Measurements from ENCODE around the gene NUDT7. TPM values are rescaled to one million over a fixed set of nuclear protein-coding genes. Genes with fewer than 3 reads are reported as not detected.

Gene NUDT7
- total RNA-seq, 2 donors from 2014 or later = 6.5 to 8.2 TPM

DNA sequence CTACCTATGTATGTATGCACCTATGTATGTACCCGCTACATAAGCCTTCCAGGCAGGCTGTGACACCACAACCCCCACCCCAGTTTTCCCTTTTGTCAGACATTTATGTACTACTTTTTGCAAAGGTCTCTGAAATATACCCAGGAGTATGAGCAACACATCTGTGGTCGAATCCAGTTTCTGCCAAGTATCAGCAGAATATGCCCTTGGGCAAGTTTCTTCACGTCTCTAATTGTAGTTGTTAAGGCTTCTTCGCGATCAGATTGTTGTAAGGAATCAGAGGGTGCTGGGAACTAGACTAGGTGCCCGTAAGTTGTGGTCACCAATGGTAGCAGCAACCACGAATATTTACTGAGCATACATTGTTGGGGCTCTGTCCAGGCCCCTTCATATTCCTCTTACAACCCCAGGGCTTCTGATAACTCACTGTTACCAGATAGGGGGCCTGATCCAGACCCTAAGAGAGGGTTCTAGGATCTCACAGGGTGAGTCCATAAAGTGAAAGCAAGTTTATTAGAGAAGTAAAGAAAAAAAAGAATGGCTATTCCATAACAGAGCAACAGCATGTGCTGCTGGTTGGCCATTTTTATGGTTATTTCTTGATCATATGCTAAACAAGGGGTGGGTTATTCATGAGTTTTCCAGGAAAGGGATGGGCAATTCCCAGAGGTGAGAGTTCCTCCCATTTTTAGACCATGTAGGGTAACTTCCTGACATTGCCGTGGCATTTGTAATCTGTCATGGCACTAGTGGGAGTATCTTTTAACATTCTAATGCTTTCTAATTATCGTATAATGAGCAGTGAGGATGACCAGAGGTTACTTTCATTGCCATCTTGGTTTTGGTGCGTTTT is 16.6 kb downstream of the NUDT7 start:
- peaks cover 0 to 5% of the 10 kb centered on the region in 2 donors for H3K36me3 Mint-ChIP-seq (ENCODE audit: insufficient read depth in 2 of 2)
- no peak for DNase-seq
- no peak overlapping the region for H3K27ac Mint-ChIP-seq
- no peaks in the 10 kb centered on the region for H3K27me3 Mint-ChIP-seq (ENCODE audit: low read depth)
- no peak overlapping the region for H3K4me3 Mint-ChIP-seq
- ATAC-seq (replicated peaks in 1 of 2) = no peak
- H3K9me3 Mint-ChIP-seq = peaks cover 2 to 8% of the 10 kb centered on the region in 2 donors
- peaks cover 7% of the 10 kb centered on the region for H3K4me1 Mint-ChIP-seq (ENCODE audit: low read depth)

DNA sequence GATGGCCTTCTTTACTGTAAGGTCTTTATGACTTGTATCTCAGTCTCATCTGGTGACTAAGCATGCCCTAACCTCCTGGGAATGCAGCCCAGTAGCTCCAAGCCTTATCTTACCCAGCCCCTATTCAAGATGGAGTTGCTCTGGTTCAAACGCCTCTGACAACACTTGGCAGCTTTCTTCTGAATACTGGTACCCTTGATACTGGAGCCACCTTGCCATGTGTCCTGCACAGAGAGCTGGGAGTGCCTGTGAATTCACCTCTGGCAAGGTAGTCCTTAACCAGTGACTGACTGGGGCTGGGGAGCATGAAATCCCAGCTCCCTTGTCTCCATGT is 17.2 kb downstream of the NUDT7 start:
- Mint-ChIP-seq H3K4me1 (ENCODE audit: low read depth) (peaks cover 7% of the 10 kb centered on the region), H3K27ac (no peak overlapping the region), H3K36me3 (ENCODE audit: insufficient read depth in 2 of 2) (peaks cover 0 to 1% of the 10 kb centered on the region in 2 donors)

DNA sequence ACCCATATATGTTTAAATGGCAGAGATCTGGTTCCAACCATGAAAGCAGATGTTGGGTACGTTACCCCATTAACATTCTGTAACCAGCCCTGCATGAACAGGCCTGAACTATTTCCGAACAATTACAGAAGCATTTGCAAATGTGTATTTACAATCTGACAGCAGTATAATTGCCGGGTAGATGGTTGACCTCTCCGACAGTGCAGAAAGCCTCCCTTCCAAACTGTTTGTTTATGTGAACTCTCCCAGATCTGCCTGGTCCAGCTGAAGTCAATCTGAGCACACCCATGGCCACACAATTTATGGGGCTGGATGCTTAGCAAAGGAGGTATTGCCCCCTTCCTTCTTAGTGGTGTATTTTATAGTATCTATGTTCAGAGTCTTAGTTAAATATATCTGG is 21.8 kb downstream of the NUDT7 start:
- H3K27ac Mint-ChIP-seq = no peak overlapping the region
- peaks cover 6% of the 10 kb centered on the region for H3K27me3 Mint-ChIP-seq (ENCODE audit: low read depth)
- ATAC-seq (replicated peaks in 1 of 2) (no peak), DNase-seq (no peak)
- H3K4me3 Mint-ChIP-seq = no peak overlapping the region
- no peaks in the 10 kb centered on the region for H3K9me3 Mint-ChIP-seq
- H3K4me1 Mint-ChIP-seq (ENCODE audit: low read depth) = no peaks in the 10 kb centered on the region
- no peaks in the 10 kb centered on the region for H3K36me3 Mint-ChIP-seq (ENCODE audit: insufficient read depth in 2 of 2)

More for the DNA sequence above, 17.2 kb downstream of the NUDT7 start:
- H3K27me3 Mint-ChIP-seq (ENCODE audit: low read depth) = no peaks in the 10 kb centered on the region
- H3K9me3 Mint-ChIP-seq = peaks cover 2 to 6% of the 10 kb centered on the region in 2 donors
- H3K4me3 Mint-ChIP-seq = no peak overlapping the region
- DNase-seq = no peak
- ATAC-seq (replicated peaks in 1 of 2) = no peak

DNA sequence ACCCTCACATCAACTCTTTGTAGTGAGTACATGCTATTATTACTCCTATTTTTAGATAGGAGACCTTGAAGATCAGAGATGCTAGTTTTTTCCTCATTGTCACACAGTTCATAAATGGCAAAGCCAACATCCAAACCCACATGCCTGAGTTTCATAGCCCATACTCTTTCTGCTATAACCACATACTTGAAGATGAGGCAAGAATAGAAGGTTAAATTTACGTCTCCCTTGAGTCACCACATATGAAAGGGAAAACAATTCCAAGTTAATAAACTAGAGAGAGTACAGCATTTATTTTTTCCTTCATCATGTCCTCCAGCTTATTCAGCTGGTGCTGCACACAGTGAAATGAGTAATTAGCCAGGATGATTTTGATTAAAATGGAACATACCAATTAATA is 23.7 kb downstream of the NUDT7 start:
- no peaks in the 10 kb centered on the region for H3K36me3 Mint-ChIP-seq (ENCODE audit: insufficient read depth in 2 of 2)
- no peak overlapping the region for H3K27ac Mint-ChIP-seq

DNA sequence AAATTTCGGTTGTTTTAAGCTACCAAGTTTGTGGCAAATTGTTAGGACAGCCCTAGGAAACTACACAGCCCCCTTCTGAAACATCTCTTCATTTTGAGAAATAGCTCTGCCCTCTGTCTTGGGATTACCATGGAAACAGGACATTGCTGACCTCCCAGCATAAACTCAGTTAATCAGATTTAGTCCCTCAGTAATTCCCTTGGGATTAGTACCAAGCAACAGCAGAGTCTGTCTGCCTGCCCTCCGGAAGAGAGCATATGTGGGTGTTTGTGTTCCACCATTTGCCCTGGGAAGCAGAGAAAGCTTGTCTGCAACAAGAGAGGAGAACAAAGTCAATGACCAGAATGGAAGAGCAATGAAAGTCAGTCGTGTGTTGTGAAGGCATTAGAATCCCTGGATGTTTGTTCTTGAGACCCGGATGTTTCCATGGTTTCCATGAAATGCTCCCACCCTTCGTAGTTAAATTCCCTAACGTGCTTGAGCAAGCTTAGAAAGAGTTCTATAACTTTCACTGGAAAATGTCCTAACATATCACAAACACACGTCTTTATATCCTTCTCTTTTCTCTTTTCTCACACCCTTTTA is 26.2 kb downstream of the NUDT7 start:
- no peak overlapping the region for H3K4me3 Mint-ChIP-seq
- no peaks in the 10 kb centered on the region for H3K4me1 Mint-ChIP-seq (ENCODE audit: low read depth)
- ATAC-seq (replicated peaks in 1 of 2) (no peak), DNase-seq (no peak)
- H3K27ac Mint-ChIP-seq = no peak overlapping the region
- no peaks in the 10 kb centered on the region for H3K9me3 Mint-ChIP-seq
- no peaks in the 10 kb centered on the region for H3K36me3 Mint-ChIP-seq (ENCODE audit: insufficient read depth in 2 of 2)
- peaks cover 22% of the 10 kb centered on the region for H3K27me3 Mint-ChIP-seq (ENCODE audit: low read depth)

More for the DNA sequence above, 23.7 kb downstream of the NUDT7 start:
- DNase-seq (no peak), ATAC-seq (replicated peaks in 1 of 2) (no peak)
- Mint-ChIP-seq H3K4me3 (no peak overlapping the region), H3K27me3 (ENCODE audit: low read depth) (peaks cover 11% of the 10 kb centered on the region), H3K4me1 (ENCODE audit: low read depth) (no peaks in the 10 kb centered on the region), H3K9me3 (no peaks in the 10 kb centered on the region)

DNA sequence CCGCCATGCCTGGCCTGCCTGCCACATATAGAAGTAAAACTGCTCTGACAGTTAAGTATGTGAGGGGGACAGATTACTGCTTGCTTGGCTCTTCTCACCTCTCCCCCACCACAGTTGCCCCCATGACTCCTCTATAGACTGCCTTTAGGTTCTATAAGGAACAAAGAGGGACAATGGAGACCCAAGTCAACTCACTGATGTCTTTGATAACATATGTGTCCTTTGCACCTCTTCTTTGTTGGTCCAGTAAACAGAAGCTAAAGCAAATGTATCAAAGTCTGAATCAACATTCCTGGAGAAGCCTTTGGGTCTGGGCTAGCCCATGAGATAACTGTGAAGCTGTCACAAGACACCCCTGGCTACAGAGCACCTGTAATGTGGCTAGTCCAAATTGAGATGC is 27.1 kb downstream of the NUDT7 start:
- DNase-seq = no peak
- H3K4me1 Mint-ChIP-seq (ENCODE audit: low read depth) = no peaks in the 10 kb centered on the region
- no peak overlapping the region for H3K4me3 Mint-ChIP-seq
- peaks cover 22% of the 10 kb centered on the region for H3K27me3 Mint-ChIP-seq (ENCODE audit: low read depth)
- no peak overlapping the region for H3K27ac Mint-ChIP-seq
- no peaks in the 10 kb centered on the region for H3K9me3 Mint-ChIP-seq
- ATAC-seq (replicated peaks in 1 of 2) = no peak
- H3K36me3 Mint-ChIP-seq (ENCODE audit: insufficient read depth in 2 of 2) = no peaks in the 10 kb centered on the region

DNA sequence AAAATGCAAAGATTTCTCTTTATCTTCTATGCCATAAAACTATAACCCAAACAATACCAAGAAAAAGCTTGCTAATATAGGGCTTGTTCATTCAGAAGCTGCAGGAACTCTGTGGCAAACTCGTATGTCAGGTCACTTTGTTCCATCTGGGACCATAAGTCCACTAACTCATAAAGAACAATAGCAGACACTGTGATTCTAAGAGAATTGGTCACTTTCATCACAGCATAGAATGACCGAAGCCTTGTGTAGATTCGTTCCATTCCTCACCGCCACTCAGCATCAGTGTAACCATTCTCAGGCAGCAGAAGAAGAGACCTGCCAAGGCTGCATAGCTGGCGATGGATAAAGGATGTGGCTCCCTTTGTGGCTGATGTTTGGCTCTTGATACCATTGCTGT is 35.7 kb downstream of the NUDT7 start:
- Mint-ChIP-seq H3K4me3 (no peak overlapping the region), H3K27ac (no peak overlapping the region), H3K4me1 (ENCODE audit: low read depth) (no peaks in the 10 kb centered on the region), H3K9me3 (no peaks in the 10 kb centered on the region), H3K27me3 (ENCODE audit: low read depth) (no peaks in the 10 kb centered on the region), H3K36me3 (ENCODE audit: insufficient read depth in 2 of 2) (no peaks in the 10 kb centered on the region)
- ATAC-seq (replicated peaks in 1 of 2) = no peak
- no peak for DNase-seq

DNA sequence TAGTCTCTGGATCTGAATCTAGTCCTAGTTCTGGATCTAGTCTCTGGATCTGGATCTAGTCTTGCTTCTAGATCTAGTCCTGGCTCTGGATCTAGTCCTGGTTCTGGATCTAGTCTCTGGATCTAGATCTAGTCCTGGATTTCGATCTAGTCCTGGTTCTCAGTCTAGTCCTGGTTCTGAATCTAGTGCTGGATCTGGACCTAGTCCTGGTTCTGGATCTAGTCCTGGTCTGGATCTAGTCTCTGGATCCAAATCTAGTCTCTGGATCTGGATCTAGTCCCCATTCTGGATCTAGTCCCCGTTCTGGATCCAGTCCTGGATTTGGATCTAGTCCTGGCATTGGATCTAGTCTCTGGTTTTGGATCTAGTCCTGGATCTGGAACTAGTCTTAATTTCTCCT is 36.2 kb downstream of the NUDT7 start:
- H3K9me3 Mint-ChIP-seq = no peaks in the 10 kb centered on the region
- H3K36me3 Mint-ChIP-seq (ENCODE audit: insufficient read depth in 2 of 2) = no peaks in the 10 kb centered on the region
- DNase-seq (no peak), ATAC-seq (replicated peaks in 1 of 2) (no peak)
- H3K27me3 Mint-ChIP-seq (ENCODE audit: low read depth) = no peaks in the 10 kb centered on the region
- no peak overlapping the region for H3K27ac Mint-ChIP-seq
- H3K4me1 Mint-ChIP-seq (ENCODE audit: low read depth) = no peaks in the 10 kb centered on the region
- H3K4me3 Mint-ChIP-seq = no peak overlapping the region

DNA sequence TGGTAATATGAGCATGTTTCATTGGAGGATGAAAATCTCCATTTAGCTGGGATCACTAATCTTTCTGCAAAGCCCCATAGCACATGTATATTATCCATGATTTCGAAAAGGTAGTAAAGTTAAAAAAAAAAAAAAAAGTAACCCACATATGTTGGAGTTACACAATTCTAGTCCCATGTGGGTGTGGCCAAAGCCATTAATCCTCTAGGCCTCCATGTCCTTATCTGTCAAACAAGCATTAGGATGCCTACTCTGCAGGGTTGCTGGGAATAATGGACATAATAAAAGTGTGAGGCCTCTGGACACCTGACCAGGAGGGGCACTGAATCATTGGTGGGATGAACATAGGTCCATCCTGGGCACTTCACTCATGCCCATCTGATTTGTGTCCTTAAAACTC is 36.9 kb downstream of the NUDT7 start:
- H3K4me1 Mint-ChIP-seq (ENCODE audit: low read depth) = no peaks in the 10 kb centered on the region
- ATAC-seq (replicated peaks in 1 of 2) = no peak
- no peaks in the 10 kb centered on the region for H3K36me3 Mint-ChIP-seq (ENCODE audit: insufficient read depth in 2 of 2)
- DNase-seq = no peak
- no peaks in the 10 kb centered on the region for H3K27me3 Mint-ChIP-seq (ENCODE audit: low read depth)
- no peaks in the 10 kb centered on the region for H3K9me3 Mint-ChIP-seq
- no peak overlapping the region for H3K4me3 Mint-ChIP-seq
- H3K27ac Mint-ChIP-seq = no peak overlapping the region

DNA sequence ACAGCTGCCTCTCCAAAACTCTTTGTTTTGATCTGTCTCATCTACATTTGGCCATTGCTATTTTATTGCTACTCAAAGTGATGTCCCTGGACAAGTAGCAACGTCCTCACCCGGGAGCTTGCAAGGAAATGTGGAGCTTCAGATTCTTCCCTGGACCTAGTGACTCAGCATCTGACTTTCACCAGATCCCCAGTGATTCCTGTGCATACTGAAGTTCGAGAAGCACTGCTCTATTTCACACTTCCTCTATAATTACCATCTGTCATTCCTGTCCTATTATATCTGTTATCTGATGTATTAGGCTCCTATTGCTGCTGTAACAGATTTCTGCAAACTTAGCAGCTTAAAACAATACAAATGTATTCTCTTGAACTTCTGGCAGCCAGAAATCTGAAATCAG is 37.5 kb downstream of the NUDT7 start:
- Mint-ChIP-seq H3K4me3 (no peak overlapping the region), H3K36me3 (ENCODE audit: insufficient read depth in 2 of 2) (no peaks in the 10 kb centered on the region), H3K27ac (no peak overlapping the region), H3K9me3 (no peaks in the 10 kb centered on the region), H3K4me1 (ENCODE audit: low read depth) (no peaks in the 10 kb centered on the region), H3K27me3 (ENCODE audit: low read depth) (no peaks in the 10 kb centered on the region)
- no peak for DNase-seq
- no peak for ATAC-seq (replicated peaks in 1 of 2)

DNA sequence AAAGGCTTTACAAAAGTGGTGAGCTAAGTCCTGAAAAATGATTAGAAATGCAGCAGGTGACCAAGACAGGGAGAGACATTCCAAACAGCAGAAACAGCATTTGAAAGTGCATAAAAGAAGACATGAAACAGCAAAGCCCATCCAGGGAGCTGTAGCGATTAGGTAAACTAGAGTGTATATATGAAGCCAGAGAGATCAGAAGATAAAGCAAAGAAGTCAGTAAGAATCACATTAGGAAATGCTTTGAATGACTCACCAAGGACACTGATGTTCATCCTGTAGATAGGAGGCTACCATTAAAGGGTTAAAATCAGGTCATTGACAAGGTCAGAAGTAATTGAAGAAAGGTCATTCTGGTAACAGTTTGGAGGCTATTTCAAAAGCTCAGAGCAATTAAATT is 38.5 kb downstream of the NUDT7 start:
- DNase-seq = no peak
- H3K4me3 Mint-ChIP-seq = no peak overlapping the region
- ATAC-seq (replicated peaks in 1 of 2) = no peak
- H3K4me1 Mint-ChIP-seq (ENCODE audit: low read depth) = no peaks in the 10 kb centered on the region
- H3K27me3 Mint-ChIP-seq (ENCODE audit: low read depth) = peaks cover 6% of the 10 kb centered on the region
- H3K27ac Mint-ChIP-seq = no peak overlapping the region
- no peaks in the 10 kb centered on the region for H3K36me3 Mint-ChIP-seq (ENCODE audit: insufficient read depth in 2 of 2)
- no peaks in the 10 kb centered on the region for H3K9me3 Mint-ChIP-seq

DNA sequence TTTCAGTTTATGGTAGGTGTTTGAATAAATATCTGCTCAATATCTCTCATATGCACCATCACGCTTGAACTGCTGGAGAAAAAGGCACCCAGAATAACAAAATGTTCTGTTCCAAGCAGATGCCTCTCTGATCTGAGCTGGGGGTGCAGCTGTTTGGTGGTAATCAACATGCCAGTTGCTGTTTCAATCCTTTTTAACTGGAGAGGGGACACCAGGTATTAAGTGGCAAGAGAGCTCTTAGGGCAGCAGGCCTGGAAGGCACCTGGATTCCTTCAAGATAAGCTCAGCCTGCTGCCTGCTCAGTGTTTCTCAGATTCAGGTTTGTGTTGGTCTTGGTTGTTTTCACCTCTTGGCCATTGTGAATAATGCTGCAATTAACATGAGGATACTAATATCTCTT is 38.9 kb downstream of the NUDT7 start:
- no peaks in the 10 kb centered on the region for H3K4me1 Mint-ChIP-seq (ENCODE audit: low read depth)
- no peak overlapping the region for H3K4me3 Mint-ChIP-seq
- no peak overlapping the region for H3K27ac Mint-ChIP-seq
- no peaks in the 10 kb centered on the region for H3K9me3 Mint-ChIP-seq
- no peak for ATAC-seq (replicated peaks in 1 of 2)
- H3K36me3 Mint-ChIP-seq (ENCODE audit: insufficient read depth in 2 of 2) = no peaks in the 10 kb centered on the region
- H3K27me3 Mint-ChIP-seq (ENCODE audit: low read depth) = peaks cover 8% of the 10 kb centered on the region
- DNase-seq = no peak

DNA sequence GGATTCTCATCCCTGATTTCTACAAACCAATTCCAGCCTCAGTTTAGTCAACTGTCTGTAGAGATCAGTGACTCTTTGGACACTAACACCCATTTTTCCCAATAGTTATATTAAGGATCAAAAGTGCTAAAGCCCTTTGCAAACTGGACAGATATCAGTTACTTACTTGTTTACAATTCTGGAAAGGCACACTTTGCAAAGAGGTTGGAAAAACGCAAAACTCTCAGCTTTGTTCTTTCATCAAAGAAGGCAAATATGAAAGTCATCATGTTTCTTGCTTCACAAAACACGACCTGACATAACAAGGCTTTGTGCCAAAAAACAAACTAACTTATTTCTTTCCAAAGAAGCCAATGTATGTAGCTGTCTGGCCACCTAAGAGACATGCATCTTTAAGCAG is 39.9 kb downstream of the NUDT7 start:
- no peaks in the 10 kb centered on the region for H3K9me3 Mint-ChIP-seq
- peaks cover 8% of the 10 kb centered on the region for H3K27me3 Mint-ChIP-seq (ENCODE audit: low read depth)
- no peak overlapping the region for H3K27ac Mint-ChIP-seq
- no peaks in the 10 kb centered on the region for H3K4me1 Mint-ChIP-seq (ENCODE audit: low read depth)
- ATAC-seq (replicated peaks in 1 of 2) (no peak), DNase-seq (no peak)
- no peaks in the 10 kb centered on the region for H3K36me3 Mint-ChIP-seq (ENCODE audit: insufficient read depth in 2 of 2)
- no peak overlapping the region for H3K4me3 Mint-ChIP-seq

DNA sequence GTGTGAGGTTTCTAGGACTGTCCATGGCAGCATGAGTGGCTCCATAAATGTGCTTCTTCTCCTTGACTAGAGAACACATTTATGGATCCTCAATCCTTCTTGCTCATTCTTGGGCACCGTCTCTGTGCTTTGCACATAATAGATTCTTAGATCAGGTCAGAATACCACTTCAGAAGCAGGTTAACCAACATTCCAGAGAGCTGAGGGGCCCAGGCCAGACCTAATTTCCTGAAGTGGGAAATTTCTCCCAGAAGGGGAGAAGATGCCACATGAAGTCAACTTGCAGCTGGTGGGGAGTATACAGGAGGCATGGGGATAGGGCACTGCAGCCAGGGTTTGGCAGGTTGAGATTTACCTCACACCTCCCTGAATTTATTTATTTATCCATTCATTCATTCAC is 41.7 kb downstream of the NUDT7 start:
- no peaks in the 10 kb centered on the region for H3K4me1 Mint-ChIP-seq (ENCODE audit: low read depth)
- ATAC-seq (replicated peaks in 1 of 2) (no peak), DNase-seq (no peak)
- H3K27ac Mint-ChIP-seq = no peak overlapping the region
- peaks cover 13% of the 10 kb centered on the region for H3K27me3 Mint-ChIP-seq (ENCODE audit: low read depth)
- no peaks in the 10 kb centered on the region for H3K9me3 Mint-ChIP-seq
- no peaks in the 10 kb centered on the region for H3K36me3 Mint-ChIP-seq (ENCODE audit: insufficient read depth in 2 of 2)
- H3K4me3 Mint-ChIP-seq = no peak overlapping the region

All from activated T-cell treated with anti-CD3 and anti-CD28 coated beads, Interleukin-2, amount 50 U/mL, for 72 hours (primary cell).